ENCODE measurements around the gene PRPF40A.

Gene PRPF40A

DNA sequence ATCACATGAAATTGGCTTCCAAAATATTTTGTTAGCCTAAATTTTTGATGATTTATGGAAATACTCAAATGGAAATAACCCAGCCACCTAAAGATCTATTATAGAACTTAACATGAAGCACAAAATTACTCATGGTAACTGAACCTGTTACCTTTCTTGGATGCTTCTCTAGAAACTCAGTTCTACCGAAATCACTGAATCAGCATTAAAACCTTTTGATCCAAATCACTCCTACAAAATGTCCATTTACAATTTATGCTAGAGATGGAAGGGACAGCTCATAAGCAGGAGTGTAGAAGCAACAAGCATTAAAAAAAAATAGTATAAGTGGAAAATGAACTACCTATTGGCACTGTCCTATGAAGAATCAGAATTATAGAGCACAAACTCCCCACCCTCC, 2.1 kb downstream of the PRPF40A start:
- H3K27ac ChIP-seq: no peak overlapping the region
- TF ChIP-seq, protein P1, sequence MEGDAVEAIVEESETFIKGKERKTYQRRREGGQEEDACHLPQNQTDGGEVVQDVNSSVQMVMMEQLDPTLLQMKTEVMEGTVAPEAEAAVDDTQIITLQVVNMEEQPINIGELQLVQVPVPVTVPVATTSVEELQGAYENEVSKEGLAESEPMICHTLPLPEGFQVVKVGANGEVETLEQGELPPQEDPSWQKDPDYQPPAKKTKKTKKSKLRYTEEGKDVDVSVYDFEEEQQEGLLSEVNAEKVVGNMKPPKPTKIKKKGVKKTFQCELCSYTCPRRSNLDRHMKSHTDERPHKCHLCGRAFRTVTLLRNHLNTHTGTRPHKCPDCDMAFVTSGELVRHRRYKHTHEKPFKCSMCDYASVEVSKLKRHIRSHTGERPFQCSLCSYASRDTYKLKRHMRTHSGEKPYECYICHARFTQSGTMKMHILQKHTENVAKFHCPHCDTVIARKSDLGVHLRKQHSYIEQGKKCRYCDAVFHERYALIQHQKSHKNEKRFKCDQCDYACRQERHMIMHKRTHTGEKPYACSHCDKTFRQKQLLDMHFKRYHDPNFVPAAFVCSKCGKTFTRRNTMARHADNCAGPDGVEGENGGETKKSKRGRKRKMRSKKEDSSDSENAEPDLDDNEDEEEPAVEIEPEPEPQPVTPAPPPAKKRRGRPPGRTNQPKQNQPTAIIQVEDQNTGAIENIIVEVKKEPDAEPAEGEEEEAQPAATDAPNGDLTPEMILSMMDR (conservative IDR thresholded peaks at IDR 0.05): no peak

DNA sequence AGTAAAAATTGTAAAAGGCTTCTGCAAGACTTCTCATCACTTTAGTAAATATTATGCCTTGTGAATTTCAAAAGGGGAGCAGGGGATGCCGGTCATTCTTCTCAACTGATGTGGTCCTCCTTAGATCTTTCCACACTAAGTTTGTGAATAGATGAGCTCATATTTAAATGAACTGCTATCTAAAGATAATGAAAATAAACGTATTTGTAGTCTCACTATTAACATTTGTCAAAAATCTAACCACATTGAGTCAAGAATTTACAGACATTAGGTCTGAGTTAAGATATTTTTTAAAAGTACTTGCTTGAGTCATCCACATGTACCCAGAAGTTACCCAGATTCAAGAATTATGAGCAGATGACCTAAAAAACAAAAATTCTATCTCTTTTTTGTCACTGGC, 6.5 kb downstream of the PRPF40A start:
- no peak overlapping the region for H3K27ac ChIP-seq
- TF ChIP-seq, protein P1 (conservative IDR thresholded peaks at IDR 0.05): no peak

DNA sequence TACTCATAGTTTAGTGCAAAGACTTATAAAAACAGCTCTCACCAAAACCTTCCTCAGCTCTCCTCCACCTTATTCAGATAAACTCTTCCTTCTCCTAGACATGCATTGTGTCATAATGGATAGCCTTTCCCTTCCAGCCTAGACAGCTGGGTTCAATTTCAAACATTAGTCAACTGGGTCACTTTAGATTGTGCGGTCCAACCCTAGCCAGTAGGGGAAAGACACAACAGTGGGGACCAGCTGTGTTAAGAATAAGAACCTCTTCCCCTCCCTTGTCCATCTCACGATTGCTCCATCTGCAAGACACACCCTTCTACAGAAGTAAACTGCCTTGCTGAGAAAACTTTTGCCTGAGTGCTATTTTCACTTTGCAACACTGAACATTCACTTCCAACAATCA, 8.5 kb downstream of the PRPF40A start:
- TF ChIP-seq, protein P1 (conservative IDR thresholded peaks at IDR 0.05): no peak
- H3K27ac ChIP-seq: no peak overlapping the region

DNA sequence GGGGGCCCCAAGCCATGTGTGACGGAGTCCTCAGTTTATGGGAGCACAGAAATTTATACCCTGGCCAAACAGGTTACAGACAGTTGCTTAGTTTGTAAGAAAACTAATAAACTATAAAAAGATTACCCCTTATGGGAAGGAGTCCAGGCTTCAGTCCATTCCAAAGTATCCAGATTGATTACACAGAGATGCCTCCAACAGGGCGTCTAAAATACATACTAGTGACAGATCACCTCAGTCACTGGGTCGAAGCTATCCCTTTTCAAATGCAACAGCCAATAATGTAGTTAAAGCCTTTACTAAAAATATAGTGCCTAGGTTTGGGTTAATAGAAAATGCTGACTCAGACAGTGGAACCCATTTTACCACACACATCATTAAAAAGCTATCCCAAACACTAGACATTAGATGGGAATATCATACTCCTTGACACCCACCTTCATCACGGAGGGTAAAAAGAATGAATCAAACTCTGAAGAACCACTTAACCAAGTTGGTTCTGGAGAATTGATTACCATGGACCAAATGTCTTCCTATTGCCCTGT, 10.7 kb downstream of the PRPF40A start:
- TF ChIP-seq, protein P1 (conservative IDR thresholded peaks at IDR 0.05): no peak
- H3K27ac ChIP-seq: no peak overlapping the region

DNA sequence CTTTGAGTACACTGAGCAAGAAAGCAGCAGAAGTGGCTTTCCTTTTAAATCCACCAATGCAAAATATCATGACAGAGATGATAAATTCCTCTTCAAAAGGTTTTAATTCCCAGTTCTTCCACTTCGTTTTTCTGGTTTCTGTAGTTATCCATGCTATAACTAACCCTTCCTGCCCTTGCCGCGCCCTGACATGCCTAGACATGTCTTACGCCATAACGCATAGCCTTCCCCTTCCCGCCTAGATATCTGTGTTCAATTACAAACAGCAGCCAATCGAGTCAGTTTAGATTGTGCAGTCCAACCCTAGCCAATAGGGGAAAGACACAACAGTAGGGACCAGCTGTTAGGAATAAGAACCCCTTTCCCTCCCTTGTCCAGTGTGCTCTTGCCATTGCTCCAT, 16.1 kb downstream of the PRPF40A start:
- H3K27ac ChIP-seq: no peak overlapping the region
- TF ChIP-seq, protein P1 (conservative IDR thresholded peaks at IDR 0.05): no peak

DNA sequence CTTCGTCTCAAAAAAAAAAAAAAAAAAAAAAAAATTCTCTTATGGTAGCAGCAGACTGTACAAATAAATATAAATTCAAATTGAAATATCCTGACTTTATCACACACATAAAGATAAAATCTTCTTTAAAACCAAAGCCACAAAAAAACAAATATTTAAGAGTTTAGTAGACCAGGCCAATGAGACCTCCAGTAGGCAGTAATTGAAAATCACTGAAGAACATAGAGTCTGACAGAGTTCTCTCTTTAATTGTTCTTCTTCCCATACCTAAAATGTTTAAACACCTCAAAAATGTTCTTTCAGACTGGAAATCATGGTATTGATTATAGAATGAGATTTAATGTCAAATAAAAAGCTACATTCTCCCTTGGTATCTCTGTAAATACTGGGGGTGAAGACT, 20.8 kb downstream of the PRPF40A start:
- TF ChIP-seq, protein P1 (conservative IDR thresholded peaks at IDR 0.05): no peak
- no peak overlapping the region for H3K27ac ChIP-seq

DNA sequence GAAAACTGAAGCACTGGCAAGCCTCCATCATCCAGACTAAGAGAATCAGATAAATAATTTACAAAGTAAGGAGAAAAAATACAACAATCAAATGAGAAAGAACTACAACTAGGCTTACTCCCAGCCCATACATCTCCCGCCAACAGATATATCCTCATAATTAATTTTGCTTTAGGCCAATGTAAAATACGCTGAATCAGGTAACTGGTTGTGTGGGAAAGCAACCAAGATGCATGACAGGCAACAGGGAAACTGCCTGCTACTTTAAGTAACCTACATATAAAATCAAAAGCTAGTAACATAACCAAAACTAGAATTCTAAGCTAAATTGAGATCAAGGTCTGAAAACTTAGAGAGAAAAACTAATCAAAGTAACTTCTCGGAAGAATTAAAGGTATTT, 21.5 kb downstream of the PRPF40A start:
- H3K27ac ChIP-seq: no peak overlapping the region

More for the DNA sequence above, 21.5 kb downstream of the PRPF40A start:
- TF ChIP-seq, protein P1 (conservative IDR thresholded peaks at IDR 0.05): no peak

All from VCaP (cell line).